ENCODE measurements around the gene LEMD1. TPM values are rescaled to one million over a fixed set of nuclear protein-coding genes. Genes with fewer than 3 reads are reported as not detected.

LEMD1 gene
- total RNA-seq, 1 experiment from 2014 or later = not detected

DNA sequence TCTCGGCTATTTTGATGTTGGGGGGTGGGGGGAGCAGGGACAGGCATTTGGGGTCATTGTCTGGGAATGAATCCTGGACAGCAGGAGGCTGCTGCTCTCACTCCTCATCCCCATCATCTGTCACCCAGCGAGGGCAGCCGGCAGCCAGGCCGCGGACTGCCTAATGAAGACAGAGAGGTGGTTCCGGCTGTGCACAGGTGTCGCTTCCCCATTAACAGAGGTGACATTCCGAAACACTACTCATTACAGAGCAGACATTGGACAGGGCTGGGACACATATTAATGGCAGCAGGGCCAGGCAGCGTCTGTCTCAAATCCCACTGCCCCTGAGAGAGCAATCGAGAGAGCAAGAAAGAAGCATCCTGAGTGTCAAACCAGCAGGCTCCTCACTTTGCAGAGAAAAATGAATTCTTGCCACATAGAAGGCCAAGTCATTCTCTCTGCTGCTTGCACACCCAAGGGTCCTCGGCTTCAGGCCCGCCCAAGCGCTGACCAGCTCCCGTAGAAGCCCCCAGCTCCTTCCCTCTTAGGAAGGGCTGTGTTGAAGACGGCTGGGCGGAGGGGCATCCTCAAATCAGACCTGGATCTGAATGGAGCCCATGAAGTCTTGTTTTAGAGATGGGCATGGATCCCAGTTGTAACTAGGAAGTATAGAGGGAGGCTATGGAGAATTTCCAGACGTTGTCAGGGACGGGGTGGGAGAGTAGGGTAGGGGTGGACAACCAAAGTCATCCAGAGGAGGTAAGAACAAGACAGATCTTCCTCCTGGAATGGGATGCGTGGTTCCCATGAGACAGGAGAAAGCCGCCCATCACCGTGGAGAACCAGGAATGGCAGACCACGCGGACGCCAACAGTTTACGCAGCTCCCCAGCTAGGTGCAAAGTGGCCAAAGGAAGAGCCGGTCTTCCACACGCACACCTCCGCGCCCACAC lies 8.2 kb upstream of the LEMD1 start:
- intact Hi-C loops (cut with micrococcal nuclease; ENCODE audit: unreplicated experiment) (no loop called here), in situ Hi-C loops (cut with HindIII; ENCODE audit: low pct_unique_long_range_greater_than_20kb, low sequenced_read_pairs) (no loop called here)
- Histone ChIP-seq H3K4me1 (ENCODE audit: control insufficient read depth, insufficient read depth, low read length) (peaks cover 4% of the 10 kb centered on the region; the same call in 1 of the 2 replicates), H3K36me3 (ENCODE audit: control insufficient read depth, insufficient read depth, low read length) (no peaks in the 10 kb centered on the region), H3K9me3 (ENCODE audit: control insufficient read depth, insufficient read depth, low read depth, low read length) (no peaks in the 10 kb centered on the region), H3K27ac (ENCODE audit: low read length) (no peak overlapping the region), H3K27me3 (ENCODE audit: control insufficient read depth, insufficient read depth, low read length) (peaks cover 4% of the 10 kb centered on the region), H3K4me3 (ENCODE audit: low read depth in 2 of 2, low read length in 2 of 2) (peak overlapping the region; percentile 48 to 64)
- DNase-seq (ENCODE audit: low read depth, low spot score) (no peak), ATAC-seq (peak; percentile 59)
- ChIA-PET CTCF (interaction anchor here (0.7 to 1.4 kb wide), 7 partner anchors 18 to 99 kb away, joined by 3 to 11 read pairs (median 4); no protein-coding TSS in a partner anchor), POLR2A (no interaction called here)
- no TSS peak for BruUV-seq (replicated peaks)
- no peak for TF ChIP-seq POLR2AphosphoS5 (IDR thresholded peaks at IDR 0.05; ENCODE audit: low read depth, low read length)
- no peak for TF ChIP-seq TCF7L2 (IDR thresholded peaks at IDR 0.05; ENCODE audit: low read depth, low read length)
- TF ChIP-seq CTCF (IDR thresholded peaks at IDR 0.05) = no peak
- no peak for TF ChIP-seq REST (IDR thresholded peaks at IDR 0.05; ENCODE audit: insufficient read depth in 1 of 2, low read depth in 2 of 2, low read length in 1 of 2)
- TF ChIP-seq SIN3A (IDR thresholded peaks at IDR 0.05; ENCODE audit: borderline replicate concordance, insufficient read depth, low read depth, low read length) = no peak

- TF ChIP-seq SIN3A (IDR thresholded peaks at IDR 0.05; ENCODE audit: borderline replicate concordance, insufficient read depth, low read depth, low read length) (no peak), POLR2AphosphoS5 (IDR thresholded peaks at IDR 0.05; ENCODE audit: low read depth, low read length) (no peak), CTCF (IDR thresholded peaks at IDR 0.05) (no peak), TCF7L2 (IDR thresholded peaks at IDR 0.05; ENCODE audit: low read depth, low read length) (no peak), REST (IDR thresholded peaks at IDR 0.05; ENCODE audit: insufficient read depth in 1 of 2, low read depth in 2 of 2, low read length in 1 of 2) (no peak)
- CTCF ChIA-PET = interaction anchor here (0.5 to 0.6 kb wide), 2 partner anchors 47 to 99 kb away, joined by 3 read pairs; no protein-coding TSS in a partner anchor
- POLR2A ChIA-PET = no interaction called here
- Histone ChIP-seq H3K36me3 (ENCODE audit: control insufficient read depth, insufficient read depth, low read length) (no peaks in the 10 kb centered on the region), H3K4me1 (ENCODE audit: control insufficient read depth, insufficient read depth, low read length) (no peaks in the 10 kb centered on the region), H3K4me3 (ENCODE audit: low read depth in 2 of 2, low read length in 2 of 2) (no peak overlapping the region), H3K27ac (ENCODE audit: low read length) (no peak overlapping the region), H3K27me3 (ENCODE audit: control insufficient read depth, insufficient read depth, low read length) (peaks cover 31% of the 10 kb centered on the region), H3K9me3 (ENCODE audit: control insufficient read depth, insufficient read depth, low read depth, low read length) (no peaks in the 10 kb centered on the region)
- intact Hi-C loops (cut with micrococcal nuclease; ENCODE audit: unreplicated experiment) = no loop called here
- in situ Hi-C loops (cut with HindIII; ENCODE audit: low pct_unique_long_range_greater_than_20kb, low sequenced_read_pairs) = no loop called here
- no peak for ATAC-seq
- DNase-seq (ENCODE audit: low read depth, low spot score) = no peak
- no TSS peak for BruUV-seq (replicated peaks)
These were observed 3.2 kb upstream of the LEMD1 start for GRCh38 chr1:205424901-205425600.
